K562 (cell line): ENCODE data around the gene ACADM. TPM values are rescaled to one million over a fixed set of nuclear protein-coding genes. Genes with fewer than 3 reads are reported as not detected.
A peak's percentile ranks its signal among the peaks of the same experiment; 100 is the strongest.

Source experiments
- ATAC-seq: fragments of 200-7000 bp; cut with Tn5 transposase; 3 replicates; pipeline ENCODE4 v1.9.1; 2020; ENCODE audit warnings: moderate library complexity
- BruUV-seq: library from RNA; stranded (reverse); fragments of 400-500 nt; replicated peaks from 2 replicates; lab custom pipeline; 2021; lab: Mats Ljungman, UMichigan
- CTCF ChIA-PET: fragments of 300-600 bp; formaldehyde crosslinking; extraction: SDS; loops from one replicate; lab custom pipeline; 2021; ENCODE audit warnings: low intra/inter-chr PET ratio; lab: Yijun Ruan, JAX
- POLR2A ChIA-PET: fragments of 300-600, 350-650 bp; sonication (Branson Sonifier 250); formaldehyde crosslinking; extraction: SDS; loops from one replicate; lab custom pipeline; 2021; ENCODE audit warnings: antibody characterized with exemption, inconsistent platforms; lab: Yijun Ruan, JAX
- DNase-seq, 4 experiments: peaks; one replicate each; pipeline versions ENCODE4 v3.0.0 to v3.0.0-alpha.2; 2011 to 2018; ENCODE audit warnings: low spot score in 3 of 4, mixed read lengths in 3 of 4; ENCODE audit errors: extremely low read depth in 1 of 4
- FAIRE-seq: peaks from 2 replicates; lab custom pipeline; 2011; peaks lifted over from hg19 to GRCh38; lab: Jason Lieb, UNC
- H2AFZ ChIP-seq: 2 replicates; pipeline ENCODE4 v1.6.0; 2011; ENCODE audit warnings: low read depth, low read length, control low read depth, inconsistent platforms
- H3K27ac ChIP-seq: fragments of 200-600 bp; 3 replicates; pipeline ENCODE4 v1.8.0; 2011; ENCODE audit warnings: low read depth, mild to moderate bottlenecking, control low read depth, inconsistent platforms, low read length, moderate library complexity, mixed read lengths; ENCODE audit errors: extremely low read depth
- H3K27me3 ChIP-seq, 2 experiments: fragments of 300-600 bp in 1 of 2; 2 replicates in 1 of 2; 3 replicates in 1 of 2; pipeline versions ENCODE4 v1.6.0 to v1.8.0; 2011; ENCODE audit warnings: inconsistent platforms in 2 of 2, low read length in 2 of 2, mild to moderate bottlenecking in 1 of 2, mixed read lengths in 1 of 2, moderate library complexity in 1 of 2; ENCODE audit not compliant: control insufficient read depth in 2 of 2, insufficient read depth in 2 of 2
- H3K36me3 ChIP-seq: fragments of 300-600 bp; 3 replicates; pipeline ENCODE4 v1.8.0; 2011; ENCODE audit warnings: mild to moderate bottlenecking, low read length, inconsistent platforms; ENCODE audit not compliant: control insufficient read depth, insufficient read depth
- H3K4me1 ChIP-seq, 2 experiments: fragments of 200-600 bp in 1 of 2; replicated peaks in 1 of 2; 2 replicates in 1 of 2; 3 replicates in 1 of 2; pipeline versions ENCODE4 v1.5.1 to v1.8.0; 2011; ENCODE audit warnings: inconsistent platforms in 2 of 2, low read length in 2 of 2, mild to moderate bottlenecking in 1 of 2, mixed read lengths in 1 of 2, moderate library complexity in 1 of 2; ENCODE audit not compliant: control insufficient read depth in 2 of 2, insufficient read depth in 2 of 2
- H3K4me2 ChIP-seq: 2 replicates; pipeline ENCODE4 v1.6.1; 2011; ENCODE audit warnings: low read length, control low read depth, inconsistent platforms, mixed read lengths; ENCODE audit not compliant: insufficient read depth
- H3K4me3 ChIP-seq: fragments of 200-600 bp; sonication (generic), shearing (Covaris generic); 2 replicates; pipeline ENCODE4 v1.5.1; 2016; ENCODE audit warnings: control low read depth, inconsistent platforms
- H3K79me2 ChIP-seq: fragments of 200-600 bp; 3 replicates; pipeline ENCODE4 v1.8.0; 2011; ENCODE audit warnings: low read length, inconsistent platforms; ENCODE audit not compliant: control insufficient read depth, insufficient read depth
- H3K9ac ChIP-seq, 2 experiments: 2 replicates each; pipeline versions ENCODE4 v1.6.0 to v1.6.1; 2011; ENCODE audit warnings: low read depth in 2 of 2, low read length in 2 of 2, control low read depth in 1 of 2, inconsistent platforms in 1 of 2, mild to moderate bottlenecking in 1 of 2, mixed read lengths in 1 of 2; ENCODE audit not compliant: insufficient read depth in 1 of 2
- H3K9me1 ChIP-seq: one replicate; pipeline ENCODE4 v1.6.0; 2011; ENCODE audit warnings: inconsistent platforms, mild to moderate bottlenecking, low read length, moderate library complexity; ENCODE audit not compliant: control insufficient read depth, insufficient read depth
- H3K9me3 ChIP-seq: replicated peaks from 2 replicates; pipeline ENCODE4 v1.5.1; 2011; ENCODE audit warnings: low read depth, low read length, inconsistent platforms; ENCODE audit not compliant: control insufficient read depth, insufficient read depth
- H4K20me1 ChIP-seq: replicated peaks from 2 replicates; pipeline ENCODE4 v1.6.1; 2011; ENCODE audit warnings: low read length, inconsistent platforms, mixed read lengths; ENCODE audit not compliant: control insufficient read depth, insufficient read depth
- ARID2 ChIP-seq: fragments of 450-650 bp; IDR thresholded peaks from 2 replicates; pipeline ENCODE4 v1.6.1; 2017; ENCODE audit warnings: antibody characterized with exemption, mild to moderate bottlenecking
- ATF4 ChIP-seq: fragments of 450-650 bp; formaldehyde crosslinking; IDR thresholded peaks from 2 replicates; pipeline ENCODE4 v1.4.0; 2022; ENCODE audit warnings: mild to moderate bottlenecking, moderate library complexity
- DACH1 ChIP-seq: fragments of 450-650 bp; IDR thresholded peaks from 2 replicates; pipeline ENCODE4 v1.6.1; 2018; ENCODE audit not compliant: partially characterized antibody
- DPF2 ChIP-seq: fragments of 450-650 bp; IDR thresholded peaks from 2 replicates; pipeline ENCODE4 v1.6.1; 2016
- IFI16 ChIP-seq: fragments of 250-450 bp; sonication (Bioruptor Pico); IDR thresholded peaks from 2 replicates; pipeline ENCODE4 v2.1.2; 2022; ENCODE audit warnings: mild to moderate bottlenecking, inconsistent platforms
- ILF3 ChIP-seq: fragments of 450-650 bp; IDR thresholded peaks from 2 replicates; pipeline ENCODE4 v1.6.1; 2018; ENCODE audit warnings: antibody characterized with exemption, mild to moderate bottlenecking, moderate library complexity, borderline replicate concordance
- POLR2H ChIP-seq: IDR thresholded peaks from 2 replicates; pipeline ENCODE4 v1.6.1; 2016; ENCODE audit warnings: missing genetic modification characterization, low read depth, mild to moderate bottlenecking, control low read depth, missing compliant biosample characterization, moderate library complexity
- SNIP1 ChIP-seq: fragments of 450-650 bp; IDR thresholded peaks from 2 replicates; pipeline ENCODE4 v1.7.1; 2017; ENCODE audit warnings: low read depth, mild to moderate bottlenecking
- TAF7 ChIP-seq: fragments of 450-650 bp; IDR thresholded peaks from 2 replicates; pipeline ENCODE4 v1.6.1; 2016; ENCODE audit warnings: missing genetic modification characterization, missing compliant biosample characterization
- XRCC4 ChIP-seq: IDR thresholded peaks from one replicate; pipeline ENCODE4 v1.6.1; 2011; ENCODE audit not compliant: insufficient read depth, insufficient read length; ENCODE audit errors: extremely low read depth
- ZBED1 ChIP-seq: IDR thresholded peaks from 2 replicates; pipeline ENCODE4 v1.6.1; 2014
- ZBTB2 ChIP-seq: fragments of 450-650 bp; IDR thresholded peaks from 2 replicates; pipeline ENCODE4 v1.6.1; 2016; ENCODE audit warnings: antibody characterized with exemption
- ZNF239 ChIP-seq: fragments of 250-450 bp; sonication (Bioruptor Pico); IDR thresholded peaks from 2 replicates; pipeline ENCODE4 v1.4.0; 2020; ENCODE audit warnings: mild to moderate bottlenecking
- ZNF436 ChIP-seq: fragments of 250-450, 450-650 bp; sonication (Bioruptor Pico); formaldehyde crosslinking; IDR thresholded peaks from 2 replicates; pipeline ENCODE4 v1.7.0; 2020; ENCODE audit warnings: mild to moderate bottlenecking
- ZNF444 ChIP-seq: fragments of 250-450 bp; sonication (Bioruptor Pico); IDR thresholded peaks from 2 replicates; pipeline ENCODE4 v1.4.0; 2020; ENCODE audit warnings: mild to moderate bottlenecking, moderate library complexity
- ZNF695 ChIP-seq: fragments of 450-650 bp; formaldehyde crosslinking; IDR thresholded peaks from 2 replicates; pipeline ENCODE4 v1.4.0; 2020; ENCODE audit warnings: mild to moderate bottlenecking, moderate library complexity
- WGBS: fragments of 100-300 bp; shearing (Covaris generic); methylation state at CpG from one replicate; pipeline ENCODE4 v1.1.6; 2016; ENCODE audit warnings: low coverage, mixed read lengths; ENCODE audit not compliant: insufficient coverage; ENCODE audit errors: missing lambda C conversion rate; 5-methylcytosine and 5-hydroxymethylcytosine counted together
- in situ Hi-C: fragments of 300-500 bp; cut with MboI; formaldehyde crosslinking; loops from 4 replicates; pipeline ENCODE4 v1.15.0; 2018; ENCODE audit warnings: inconsistent platforms, mixed read lengths
- intact Hi-C: fragments of 100-400 bp; cut with micrococcal nuclease; formaldehyde crosslinking; loops from 2 replicates; pipeline ENCODE4 v1.14.2; 2022
- polyA plus RNA-seq, 8 experiments: library from polyadenylated mRNA; depleted of rRNA in 4 of 8; stranded (reverse) in 5 of 8; unstranded in 3 of 8; fragments of >200 nt; fragmentation: Nextera tagmentation in 2 of 8; fragmentation: Illumina TruSeq in 1 of 8; extraction: Ambion mirVana in 2 of 8; extraction: Trizol in 1 of 8; gene quantifications; 2 replicates each; pipeline versions ENCODE4 v1.2.1 to v1.2.3, GENCODE V29; 2011 to 2014; ENCODE audit warnings: inconsistent platforms in 1 of 8, missing spikeins in 1 of 8
- total RNA-seq, 7 experiments: library from RNA; depleted of rRNA in 6 of 7; stranded (reverse); fragments of >200 nt in 6 of 7; fragmentation: Illumina TruSeq in 2 of 7; extraction: Trizol in 2 of 7; gene quantifications; 2 replicates each; pipeline versions ENCODE4 v1.2.1 to v1.2.3, GENCODE V29; 2011 to 2021; ENCODE audit warnings: low replicate concordance in 1 of 7
- TF ChIP-seq, protein P1 (sequence below): fragments of 450-650 bp; formaldehyde crosslinking; IDR thresholded peaks from 2 replicates; pipeline ENCODE4 v1.4.0; 2020; ENCODE audit warnings: mild to moderate bottlenecking, mixed read lengths
- TF ChIP-seq, protein P2 (sequence below): fragments of 200-400 bp; formaldehyde crosslinking; IDR thresholded peaks from 2 replicates; pipeline ENCODE4 v1.6.1; 2017; ENCODE audit warnings: mild to moderate bottlenecking, low read depth, low read length, moderate library complexity

ACADM gene
- total and polyA plus RNA-seq, 9 of the 15 experiments (the other 6 are each of a cell fraction or from before 2014, with no cell fraction given), result 82.5 to 156 (median 123) TPM

- POLR2A ChIA-PET, result interaction anchor here (0.8 to 2.0 kb wide), 4 partner anchors 17 to 61 kb away, joined by 4 to 6 read pairs (median 4); no protein-coding TSS in a partner anchor
- CTCF ChIA-PET, result no interaction called here
- Histone ChIP-seq H3K4me2 (peak overlapping the region; percentile 88), H3K79me2 (peaks cover 53% of the 10 kb centered on the region), H3K36me3 (peaks cover 10% of the 10 kb centered on the region; the same call in 2 of the 3 replicates), H4K20me1 (no peaks in the 10 kb centered on the region), H3K9ac (peak overlapping the region; percentile 93 to 95), H2AFZ (peak overlapping the region; percentile 97), H3K4me3 (peak overlapping the region; percentile 77), H3K27me3 (no peaks in the 10 kb centered on the region), H3K27ac (peak overlapping the region; percentile 95), H3K4me1 (peaks cover 0 to 10% of the 10 kb centered on the region in 2 experiments; a peak in 3 of 5 replicates), H3K9me1 (no peaks in the 10 kb centered on the region), H3K9me3 (peaks cover 5% of the 10 kb centered on the region)
- BruUV-seq, result no TSS peak
- peak; percentile 62 for FAIRE-seq
- WGBS, result under 1% methylated on average over 22 of the region's 30 CpGs
- ATAC-seq, result peak; percentile 83
- in situ Hi-C loops, result no loop called here
- intact Hi-C loops, result loop anchor here (1.0 to 10.0 kb wide), 4 partner anchors 47 to 459 kb away; partner anchors contain the start of gene RABGGTB
- peak; percentile 87 to 94 (median 90) for DNase-seq
- TF ChIP-seq ZNF695 (CRISPR knock-in tag), result no peak
- no peak for TF ChIP-seq ZNF444
- TF ChIP-seq POLR2H (tag), result peak; percentile 94
- TF ChIP-seq IFI16 (CRISPR knock-in tag), result no peak
- TF ChIP-seq, protein P1, sequence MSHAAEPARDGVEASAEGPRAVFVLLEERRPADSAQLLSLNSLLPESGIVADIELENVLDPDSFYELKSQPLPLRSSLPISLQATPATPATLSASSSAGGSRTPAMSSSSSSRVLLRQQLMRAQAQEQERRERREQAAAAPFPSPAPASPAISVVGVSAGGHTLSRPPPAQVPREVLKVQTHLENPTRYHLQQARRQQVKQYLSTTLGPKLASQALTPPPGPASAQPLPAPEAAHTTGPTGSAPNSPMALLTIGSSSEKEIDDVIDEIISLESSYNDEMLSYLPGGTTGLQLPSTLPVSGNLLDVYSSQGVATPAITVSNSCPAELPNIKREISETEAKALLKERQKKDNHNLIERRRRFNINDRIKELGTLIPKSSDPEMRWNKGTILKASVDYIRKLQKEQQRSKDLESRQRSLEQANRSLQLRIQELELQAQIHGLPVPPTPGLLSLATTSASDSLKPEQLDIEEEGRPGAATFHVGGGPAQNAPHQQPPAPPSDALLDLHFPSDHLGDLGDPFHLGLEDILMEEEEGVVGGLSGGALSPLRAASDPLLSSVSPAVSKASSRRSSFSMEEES (CRISPR knock-in tag), result no peak
- TF ChIP-seq DACH1, result no peak
- TF ChIP-seq ZBED1, result no peak
- TF ChIP-seq ZNF239, result no peak
- TF ChIP-seq ATF4 (CRISPR knock-in tag), result no peak
- TF ChIP-seq XRCC4, result no peak
- TF ChIP-seq ZBTB2, result no peak
- no peak for TF ChIP-seq ARID2
- TF ChIP-seq SNIP1, result no peak
- 0 out of 2 replicates have a peak, but pooled peaks have one; percentile 17 for TF ChIP-seq DPF2
- TF ChIP-seq TAF7 (tag), result peak; percentile 61; the same call in 1 of the 2 replicates
- TF ChIP-seq, protein P2, sequence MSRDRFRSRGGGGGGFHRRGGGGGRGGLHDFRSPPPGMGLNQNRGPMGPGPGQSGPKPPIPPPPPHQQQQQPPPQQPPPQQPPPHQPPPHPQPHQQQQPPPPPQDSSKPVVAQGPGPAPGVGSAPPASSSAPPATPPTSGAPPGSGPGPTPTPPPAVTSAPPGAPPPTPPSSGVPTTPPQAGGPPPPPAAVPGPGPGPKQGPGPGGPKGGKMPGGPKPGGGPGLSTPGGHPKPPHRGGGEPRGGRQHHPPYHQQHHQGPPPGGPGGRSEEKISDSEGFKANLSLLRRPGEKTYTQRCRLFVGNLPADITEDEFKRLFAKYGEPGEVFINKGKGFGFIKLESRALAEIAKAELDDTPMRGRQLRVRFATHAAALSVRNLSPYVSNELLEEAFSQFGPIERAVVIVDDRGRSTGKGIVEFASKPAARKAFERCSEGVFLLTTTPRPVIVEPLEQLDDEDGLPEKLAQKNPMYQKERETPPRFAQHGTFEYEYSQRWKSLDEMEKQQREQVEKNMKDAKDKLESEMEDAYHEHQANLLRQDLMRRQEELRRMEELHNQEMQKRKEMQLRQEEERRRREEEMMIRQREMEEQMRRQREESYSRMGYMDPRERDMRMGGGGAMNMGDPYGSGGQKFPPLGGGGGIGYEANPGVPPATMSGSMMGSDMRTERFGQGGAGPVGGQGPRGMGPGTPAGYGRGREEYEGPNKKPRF, result no peak
- no peak for TF ChIP-seq ILF3
- TF ChIP-seq ZNF436 (CRISPR knock-in tag), result no peak
These were observed 479 bp upstream of the ACADM start for GRCh38 chr1:75723989-75724471.
